ENCODE data around the gene RGS19.

DNA sequence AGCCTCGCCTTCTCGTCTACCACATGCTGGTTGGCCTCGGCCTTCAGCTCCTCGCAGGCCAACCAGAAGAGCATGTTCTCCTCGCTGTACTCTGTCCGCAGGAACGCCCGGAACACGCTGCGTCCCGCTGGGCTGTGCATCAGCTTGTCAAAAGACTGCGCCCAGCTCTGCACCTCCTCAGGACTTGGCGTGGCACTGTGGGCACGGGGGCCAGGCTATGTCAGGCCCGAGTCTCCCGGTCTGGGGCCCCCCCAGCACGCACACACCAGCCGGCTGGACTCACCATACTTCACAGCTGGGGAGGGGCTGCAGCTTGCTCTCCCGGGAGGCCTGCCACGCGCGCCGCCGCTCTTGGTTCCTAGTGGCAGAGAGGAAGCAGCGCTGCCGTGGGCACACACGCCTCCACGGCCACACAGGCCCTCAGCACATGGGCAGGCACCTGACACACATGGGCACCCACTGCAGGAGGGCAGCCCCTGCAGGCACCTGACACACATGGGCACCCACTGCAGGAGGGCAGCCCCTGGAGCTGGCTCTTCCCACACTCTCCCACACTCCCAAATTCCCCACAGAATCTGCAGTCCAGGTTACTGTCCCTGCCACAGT is 5.0 kb downstream of the RGS19 start:
- TF ChIP-seq, protein P1, sequence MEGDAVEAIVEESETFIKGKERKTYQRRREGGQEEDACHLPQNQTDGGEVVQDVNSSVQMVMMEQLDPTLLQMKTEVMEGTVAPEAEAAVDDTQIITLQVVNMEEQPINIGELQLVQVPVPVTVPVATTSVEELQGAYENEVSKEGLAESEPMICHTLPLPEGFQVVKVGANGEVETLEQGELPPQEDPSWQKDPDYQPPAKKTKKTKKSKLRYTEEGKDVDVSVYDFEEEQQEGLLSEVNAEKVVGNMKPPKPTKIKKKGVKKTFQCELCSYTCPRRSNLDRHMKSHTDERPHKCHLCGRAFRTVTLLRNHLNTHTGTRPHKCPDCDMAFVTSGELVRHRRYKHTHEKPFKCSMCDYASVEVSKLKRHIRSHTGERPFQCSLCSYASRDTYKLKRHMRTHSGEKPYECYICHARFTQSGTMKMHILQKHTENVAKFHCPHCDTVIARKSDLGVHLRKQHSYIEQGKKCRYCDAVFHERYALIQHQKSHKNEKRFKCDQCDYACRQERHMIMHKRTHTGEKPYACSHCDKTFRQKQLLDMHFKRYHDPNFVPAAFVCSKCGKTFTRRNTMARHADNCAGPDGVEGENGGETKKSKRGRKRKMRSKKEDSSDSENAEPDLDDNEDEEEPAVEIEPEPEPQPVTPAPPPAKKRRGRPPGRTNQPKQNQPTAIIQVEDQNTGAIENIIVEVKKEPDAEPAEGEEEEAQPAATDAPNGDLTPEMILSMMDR (IDR thresholded peaks at IDR 0.05): no peak
- no peak for TF ChIP-seq POLR2A (IDR thresholded peaks at IDR 0.05)

Measured in heart left ventricle (tissue), 13 donors.